HG03097 (cell line): Measurements from ENCODE around the gene TACO1.

ENCODE experiments used
- ATAC-seq: cut with Tn5 transposase; IDR thresholded peaks from one replicate; pipeline ENCODE4 v1.9.1; 2021; ENCODE audit not compliant: unreplicated experiment, low FRiP score

TACO1 gene

DNA sequence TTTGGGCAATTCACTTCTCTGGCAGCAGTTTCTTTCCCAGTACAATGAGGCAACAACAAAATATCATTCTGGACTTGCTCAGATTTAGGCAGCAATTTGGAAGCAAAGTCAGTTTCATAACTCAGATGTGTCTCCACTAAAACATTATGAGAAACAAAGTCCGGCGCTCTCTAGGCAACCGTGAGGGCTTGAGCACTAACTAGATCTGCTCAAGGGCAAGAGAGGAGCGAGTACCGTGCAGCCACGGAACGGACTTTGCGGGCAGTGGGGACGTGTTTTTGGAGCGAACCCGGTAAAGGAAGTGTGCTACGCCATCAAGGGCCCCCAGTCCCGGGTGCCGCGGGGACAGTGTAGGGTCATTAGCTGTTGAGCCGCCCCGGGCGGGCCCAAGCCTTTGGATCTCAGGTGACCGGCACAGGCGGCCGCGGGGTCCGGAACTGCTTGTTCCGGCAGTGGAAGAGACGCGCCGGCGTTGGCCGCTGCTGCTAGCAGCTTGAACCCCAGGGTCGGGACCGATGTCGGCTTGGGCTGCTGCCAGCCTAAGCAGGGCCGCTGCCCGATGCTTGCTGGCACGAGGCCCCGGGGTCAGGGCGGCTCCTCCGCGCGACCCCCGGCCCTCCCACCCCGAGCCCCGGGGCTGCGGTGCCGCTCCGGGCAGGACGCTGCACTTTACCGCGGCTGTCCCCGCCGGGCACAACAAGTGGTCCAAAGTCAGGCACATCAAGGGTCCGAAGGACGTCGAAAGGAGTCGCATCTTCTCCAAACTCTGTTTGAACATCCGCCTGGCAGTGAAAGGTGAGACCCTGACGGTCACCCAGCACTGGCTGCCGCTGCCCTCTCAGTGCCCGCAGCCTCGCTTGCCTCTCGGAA, at the start of gene TACO1:
Gene TACO1 (plus strand): TSS at position 327 of the 870 bp plus-strand sequence. CDS start 189 bp downstream, at position 516.
- peak; percentile 83 for ATAC-seq

DNA sequence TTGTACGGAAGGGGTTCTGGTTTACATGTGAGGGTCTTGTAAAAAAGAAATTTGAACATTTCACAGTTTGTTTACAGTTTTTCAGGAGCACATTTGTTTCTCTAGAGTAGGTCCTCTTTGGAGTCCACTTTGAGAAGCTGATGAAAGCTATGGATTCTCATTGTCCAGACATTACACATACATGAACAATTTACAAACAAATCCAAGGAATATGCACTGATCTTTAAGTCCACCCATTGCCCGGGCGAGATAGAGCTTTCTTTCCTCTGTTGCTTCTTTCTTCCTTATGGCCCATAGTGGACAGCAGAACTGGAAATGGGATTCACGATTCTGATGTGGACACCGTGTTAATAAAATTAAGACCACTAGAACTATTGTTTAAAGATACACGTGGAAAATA, 48.5 kb upstream of the TACO1 start:
- no peak for ATAC-seq

GRCh38 chr17:63555500-63556156, 45.1 kb upstream of the TACO1 start:
- ATAC-seq, result no peak

DNA sequence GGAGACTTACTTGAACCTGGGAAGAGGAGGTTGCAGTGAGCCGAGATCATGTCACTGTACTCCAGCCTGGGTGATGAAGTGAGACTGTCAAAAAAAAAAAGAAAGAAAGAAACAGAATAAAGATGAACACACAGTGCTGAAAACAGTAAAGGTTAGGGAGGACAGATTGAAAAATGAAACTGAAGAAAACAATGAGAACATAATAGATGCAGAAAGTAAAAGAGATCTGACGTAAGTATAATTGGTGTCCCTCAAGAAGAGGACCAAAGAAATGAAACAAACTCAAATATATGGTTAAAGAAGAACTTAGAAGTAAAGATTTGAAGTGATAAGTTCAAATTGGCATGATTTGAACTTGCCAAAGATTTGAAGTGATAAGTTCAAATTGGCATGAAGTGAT, 43.3 kb upstream of the TACO1 start:
- ATAC-seq, result no peak

GRCh38 chr17:63558441-63558840, 42.3 kb upstream of the TACO1 start:
- ATAC-seq, result no peak

DNA sequence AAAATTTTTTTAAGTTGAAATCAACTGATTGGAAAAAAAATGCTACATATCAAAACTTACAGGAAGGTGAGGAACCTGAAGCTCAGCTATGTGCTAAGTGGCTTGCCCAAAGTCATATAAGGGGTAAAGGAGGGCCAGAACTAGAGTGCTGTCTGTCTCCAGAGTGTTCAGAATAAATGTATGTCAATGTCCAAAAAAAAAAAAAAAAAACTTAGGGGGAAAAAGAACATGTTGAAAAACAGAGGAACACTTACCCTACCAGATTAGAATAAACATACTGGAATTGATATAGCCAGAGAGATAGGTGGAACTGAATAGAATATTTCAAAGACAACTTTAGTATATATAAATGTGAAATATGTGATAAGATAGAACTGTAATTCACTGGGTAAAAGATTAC, 38.9 kb upstream of the TACO1 start:
- no peak for ATAC-seq

DNA sequence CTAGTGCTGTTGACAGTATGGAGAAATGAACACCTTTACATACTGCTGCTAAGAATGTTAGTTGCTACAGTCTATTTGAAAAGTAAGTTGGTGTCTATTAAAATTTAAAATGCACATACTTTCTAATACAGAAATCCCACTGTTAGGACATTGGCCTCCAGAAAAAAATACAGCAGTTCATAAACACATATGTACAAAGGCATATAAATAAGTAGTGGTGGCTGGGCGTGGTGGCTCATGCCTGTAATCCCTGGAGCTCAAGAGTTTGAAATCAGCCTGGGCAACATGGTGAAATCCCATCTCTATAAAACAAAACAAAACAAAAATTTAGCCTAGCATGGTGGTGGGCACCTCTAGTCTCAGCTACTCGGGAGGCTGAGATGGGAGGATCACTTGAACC, 37.4 kb upstream of the TACO1 start:
- ATAC-seq, result no peak

- no peak for ATAC-seq
These were observed 36.1 kb upstream of the TACO1 start for GRCh38 chr17:63564562-63564961.

DNA sequence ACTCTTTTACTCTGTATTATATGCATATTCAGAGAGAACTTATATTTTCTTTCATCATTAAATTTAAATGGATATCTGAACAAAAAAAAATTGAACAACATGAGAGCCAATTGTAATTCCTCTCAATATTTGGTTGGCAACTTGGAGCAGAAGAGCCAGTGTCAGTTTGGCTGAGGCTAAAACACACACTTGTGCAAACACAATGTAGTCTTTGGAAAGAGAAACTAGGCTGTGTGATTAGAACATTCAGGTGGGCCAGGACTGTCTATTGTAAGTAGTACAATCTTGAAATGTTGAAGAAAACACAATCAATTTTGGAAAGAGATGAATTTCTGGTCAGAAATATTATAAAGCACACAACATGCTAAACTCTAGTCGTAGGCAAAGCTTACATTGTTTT, 33.5 kb upstream of the TACO1 start:
- ATAC-seq, result no peak

GRCh38 chr17:63568563-63568962, 32.1 kb upstream of the TACO1 start:
- ATAC-seq, result no peak

GRCh38 chr17:63571632-63572310, 28.9 kb upstream of the TACO1 start:
- no peak for ATAC-seq

GRCh38 chr17:63573634-63574033, 27.1 kb upstream of the TACO1 start:
- no peak for ATAC-seq

DNA sequence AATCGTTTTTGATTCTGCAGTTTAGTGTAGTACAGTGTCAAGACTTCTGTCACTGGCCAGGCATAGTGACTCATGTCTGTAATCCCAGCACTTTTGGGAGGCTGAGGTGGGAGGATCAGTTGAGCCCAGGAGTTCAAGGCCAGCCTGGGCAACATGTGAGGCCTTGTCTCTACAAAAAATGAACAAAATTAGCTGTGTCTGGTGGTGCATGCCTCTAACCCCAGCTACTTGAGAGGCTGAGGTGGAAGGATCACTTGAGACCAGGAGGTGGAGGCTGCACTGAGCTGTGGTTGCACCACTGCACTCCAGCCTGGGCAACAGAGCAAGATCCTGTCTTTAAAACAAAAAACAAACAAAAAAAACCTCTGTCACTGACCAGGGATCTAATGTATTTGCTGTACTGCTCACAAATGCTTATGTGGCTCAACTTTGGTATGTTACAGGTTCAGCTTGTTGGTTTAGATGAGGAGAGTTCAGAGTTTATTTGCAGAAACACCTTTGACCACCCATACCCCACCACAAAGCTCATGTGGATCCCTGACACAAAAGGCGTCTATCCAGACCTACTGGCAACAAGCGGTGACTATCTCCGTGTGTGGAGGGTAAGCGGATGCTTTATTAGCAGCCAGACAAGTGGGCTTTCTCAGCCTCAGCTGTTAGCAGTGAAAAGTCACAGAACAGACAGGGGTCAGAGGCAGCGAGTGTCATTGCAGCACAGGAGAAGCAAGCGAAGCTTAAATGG, 22.5 kb upstream of the TACO1 start:
- no peak for ATAC-seq

DNA sequence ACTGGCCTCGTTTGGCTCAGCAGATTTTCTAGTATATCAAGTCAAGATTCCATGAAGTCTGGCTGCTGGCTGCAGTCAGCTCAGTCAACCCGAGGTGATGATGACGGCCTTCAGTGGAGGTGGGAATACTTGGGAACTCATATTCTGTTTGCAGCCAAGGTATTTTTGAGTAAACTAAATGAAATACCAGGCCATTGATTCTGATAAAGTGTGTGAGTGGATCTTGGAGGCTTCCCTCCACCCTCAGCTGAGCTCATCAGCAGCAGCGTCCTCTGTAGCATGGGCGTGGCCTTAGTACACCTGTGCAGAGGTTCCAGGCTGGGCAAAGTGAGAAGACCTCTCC, 22.0 kb upstream of the TACO1 start:
- ATAC-seq, result no peak

DNA sequence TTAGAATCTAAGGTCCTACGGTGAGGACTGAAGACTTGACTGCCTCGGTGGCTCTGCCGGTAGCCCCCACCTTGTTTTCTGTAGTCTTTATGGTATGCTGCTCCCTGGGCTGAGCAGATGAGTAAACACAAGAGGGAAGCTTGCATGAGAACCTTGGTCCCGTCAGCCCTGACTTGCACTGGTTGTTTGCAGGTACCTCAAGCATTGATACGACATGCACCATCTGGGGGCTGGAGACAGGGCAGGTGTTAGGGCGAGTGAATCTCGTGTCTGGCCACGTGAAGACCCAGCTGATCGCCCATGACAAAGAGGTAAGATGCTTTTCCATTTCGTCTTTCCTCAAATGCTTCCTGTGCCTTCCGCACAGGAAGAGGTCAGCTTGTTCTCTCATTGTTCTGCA, 21.1 kb upstream of the TACO1 start:
- no peak for ATAC-seq

DNA sequence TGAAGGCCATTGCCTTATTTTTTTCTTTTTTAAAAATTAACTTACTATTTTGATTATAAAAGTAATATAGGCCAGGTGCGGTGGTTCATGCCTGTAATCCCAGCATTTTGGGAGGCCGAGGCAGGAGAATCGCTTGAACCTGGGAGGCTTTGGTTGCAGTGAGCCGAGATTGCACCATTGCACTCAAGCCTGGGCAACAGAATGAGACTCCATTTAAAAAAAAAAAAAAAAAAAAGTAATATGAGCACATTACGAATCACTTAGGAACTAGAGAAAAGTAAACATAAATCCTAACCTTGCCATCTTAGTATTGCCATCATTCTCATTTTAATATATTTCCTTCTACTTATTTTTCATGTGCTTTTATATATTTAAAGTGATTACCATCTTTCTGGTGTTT, 12.9 kb upstream of the TACO1 start:
- no peak for ATAC-seq

GRCh38 chr17:63588797-63589196, 11.9 kb upstream of the TACO1 start:
- no peak for ATAC-seq

DNA sequence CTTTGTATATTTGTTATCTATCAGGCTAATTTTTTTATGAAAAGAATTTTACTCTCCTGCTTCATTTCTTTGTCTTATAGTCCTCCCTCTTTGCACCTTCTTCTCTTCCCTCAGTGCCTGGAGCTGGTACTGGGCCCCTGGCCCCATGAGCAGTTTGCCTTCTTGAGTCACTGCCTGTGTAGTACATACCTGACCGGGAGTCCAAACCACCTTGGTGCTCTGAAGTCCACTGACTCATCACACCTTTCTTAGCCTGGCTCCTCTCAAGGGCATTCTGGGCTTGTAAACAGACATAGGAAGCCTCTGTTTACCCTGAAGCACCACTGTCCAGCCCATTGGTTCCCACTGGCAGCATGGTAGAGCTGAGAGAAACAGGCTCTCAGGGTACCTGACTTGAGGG, 11.0 kb upstream of the TACO1 start:
- ATAC-seq, result no peak

GRCh38 chr17:63592797-63593196, 7.9 kb upstream of the TACO1 start:
- no peak for ATAC-seq

- ATAC-seq, result no peak
These were observed 5.6 kb upstream of the TACO1 start for GRCh38 chr17:63595132-63595531.
